Endometrial microvascular endothelial cells (primary cell): Measurements from ENCODE around the gene CTDSPL. TPM values are rescaled to one million over a fixed set of nuclear protein-coding genes. Genes with fewer than 3 reads are reported as not detected.
"Not testable (repeated sequence)": the region's sequence is repeated elsewhere in the genome, so short reads cannot be mapped to it uniquely, and the experiment has no call there.

Source experiments
- in situ Hi-C: cut with HindIII; loops from 2 replicates; pipeline ENCODE4 v1.10.0; 2017; ENCODE audit warnings: low sequenced_read_pairs, low pct_unique_long_range_greater_than_20kb; ENCODE audit errors: inconsistent ontology term
- total RNA-seq: library from RNA; depleted of rRNA; stranded (reverse); fragments of >200 nt; gene quantifications from one replicate; pipeline ENCODE4 v1.2.3, GENCODE V29; 2015; ENCODE audit errors: inconsistent ontology term

Gene CTDSPL
- total RNA-seq, 1 donor from 2014 or later: 17.2 TPM

- in situ Hi-C loops: no loop called here
Measured at GRCh38 chr3:38018296-38019266, 156.9 kb downstream of the CTDSPL start.

- in situ Hi-C loops: no loop called here
Measured at GRCh38 chr3:38019658-38020341, 158.1 kb downstream of the CTDSPL start.

GRCh38 chr3:38020342-38020726, 158.7 kb downstream of the CTDSPL start:
- in situ Hi-C loops: no loop called here

GRCh38 chr3:38021196-38021595, 159.5 kb downstream of the CTDSPL start:
- in situ Hi-C loops: no loop called here

GRCh38 chr3:38022301-38022700, 160.6 kb downstream of the CTDSPL start:
- in situ Hi-C loops: no loop called here

- in situ Hi-C loops: no loop called here
Measured at GRCh38 chr3:38022896-38023709, 161.4 kb downstream of the CTDSPL start.

- in situ Hi-C loops: no loop called here
Measured at GRCh38 chr3:38026856-38027255, 165.2 kb downstream of the CTDSPL start.

GRCh38 chr3:38027466-38028465, 166.1 kb downstream of the CTDSPL start:
- in situ Hi-C loops: no loop called here

GRCh38 chr3:38028621-38029361, 167.1 kb downstream of the CTDSPL start:
- in situ Hi-C loops: no loop called here

GRCh38 chr3:38029400-38030125, 167.9 kb downstream of the CTDSPL start, which contains the start of gene PLCD1:
TSS of gene PLCD1 (minus strand) at chr3:38029642. CDS start at chr3:38029539, 103 bp downstream.
- in situ Hi-C loops: no loop called here

GRCh38 chr3:38030126-38031021, 168.7 kb downstream of the CTDSPL start:
- in situ Hi-C loops: no loop called here

GRCh38 chr3:38031022-38031994, 169.6 kb downstream of the CTDSPL start:
- in situ Hi-C loops: no loop called here

GRCh38 chr3:38032328-38032865, 170.7 kb downstream of the CTDSPL start:
- in situ Hi-C loops: no loop called here

- in situ Hi-C loops: not testable (repeated sequence)
Measured at GRCh38 chr3:38033586-38033985, 171.9 kb downstream of the CTDSPL start.
